ENCODE measurements around the gene ALDH1A3. TPM values are rescaled to one million over a fixed set of nuclear protein-coding genes. Genes with fewer than 3 reads are reported as not detected.

The ALDH1A3 gene
- total and polyA plus RNA-seq, 2 of the 4 experiments (the other 2 are of a cell fraction) = 3.1 to 5.0 TPM

DNA sequence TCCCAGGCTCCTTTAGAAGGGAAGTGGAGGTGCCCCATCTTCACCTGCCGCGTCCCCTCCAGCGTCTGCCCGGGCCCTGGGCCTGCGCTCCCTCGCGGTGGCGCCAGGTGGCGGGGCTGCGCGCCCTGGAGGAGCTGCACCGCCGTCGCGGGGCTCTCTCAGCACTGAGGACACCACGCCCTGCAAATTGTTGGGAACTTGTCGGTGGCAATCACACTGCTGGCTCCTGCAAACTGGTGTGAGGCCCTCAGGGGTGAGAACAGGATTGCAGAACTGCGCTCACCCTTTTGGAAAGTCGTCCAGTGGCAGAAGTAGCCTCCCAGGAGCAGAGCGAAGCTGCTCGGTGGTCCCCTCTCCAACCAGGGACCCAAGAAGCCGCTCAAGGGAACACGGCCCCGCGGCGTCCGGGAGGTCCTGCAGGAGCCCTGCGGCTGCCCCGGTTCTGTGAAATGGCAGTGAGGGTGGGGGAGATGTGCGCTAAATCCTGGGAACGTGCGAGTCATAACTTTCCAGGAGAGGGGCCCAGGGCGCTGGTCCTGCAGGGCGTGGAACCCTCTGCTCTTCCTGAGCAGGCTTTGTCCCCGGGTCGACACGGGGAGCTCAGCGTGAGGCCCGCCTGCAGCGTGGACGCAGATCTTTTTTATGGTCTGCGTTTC, 38.5 kb downstream of the ALDH1A3 start (continued):
- TF ChIP-seq NFE2L2 (IDR thresholded peaks at IDR 0.05; ENCODE audit: low read depth, low read length) (no peak), RCOR1 (IDR thresholded peaks at IDR 0.05; ENCODE audit: insufficient replicate concordance, low read length) (no peak), POLR2A (IDR thresholded peaks at IDR 0.05; ENCODE audit: low read depth, low read length) (no peak)

DNA sequence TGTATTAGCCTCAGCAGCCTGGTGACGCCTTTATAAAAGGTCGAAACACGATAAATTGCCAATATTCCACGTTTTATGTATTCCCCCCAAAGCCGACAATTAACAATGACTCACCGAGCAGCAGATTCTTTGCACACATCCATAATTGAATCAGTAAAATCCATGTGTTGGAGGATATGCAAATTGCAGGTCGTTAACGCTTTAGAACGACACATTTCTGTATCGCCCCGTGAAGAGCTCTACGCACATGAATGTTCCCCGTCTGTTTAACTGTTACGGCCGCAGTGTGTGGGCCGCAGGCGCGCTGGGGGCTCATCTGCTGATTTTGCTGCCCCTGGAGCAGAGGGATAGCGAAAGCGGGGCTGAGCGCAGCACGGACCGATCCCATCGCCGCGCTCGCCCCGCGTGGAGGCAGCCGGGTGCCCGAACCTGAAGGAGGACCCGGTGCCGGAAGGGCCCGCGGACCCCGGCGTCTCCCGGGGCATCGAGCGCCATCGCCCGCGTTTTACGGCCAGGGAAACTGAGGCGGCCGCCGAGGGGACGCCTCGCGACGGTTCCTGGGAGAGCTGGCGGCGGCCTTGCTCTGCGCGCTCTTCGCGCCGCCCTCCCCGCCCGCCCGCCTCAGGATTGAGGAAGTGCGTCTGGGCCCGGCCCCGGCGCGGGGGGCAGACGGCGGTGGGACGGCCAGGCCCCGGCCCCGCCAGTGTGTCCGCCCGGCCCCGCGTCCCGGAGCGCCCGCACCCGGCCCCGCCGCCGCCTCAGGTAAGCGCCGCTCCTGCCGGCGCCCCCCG, 39.3 kb downstream of the ALDH1A3 start, which contains the start of gene LRRK1:
Gene LRRK1 (plus strand): TSS at position 668 of the 791 bp plus-strand sequence. CDS start 5,276 bp downstream, outside the sequence.
- in situ Hi-C loops (cut with MboI; ENCODE audit: low sequenced_read_pairs) = loop anchor here (5.0 to 25.0 kb wide), 2 partner anchors 88 to 343 kb away; partner anchors contain the start of gene CHSY1
- Histone ChIP-seq H3K9ac (ENCODE audit: low read depth, low read length) (peak within 1 kb of the TSS; percentile 84), H3K56ac (ENCODE audit: extremely low read depth, insufficient read depth, low read length) (peak within 1 kb of the TSS; percentile 72; the same call in 1 of the 2 replicates), H2BK5ac (ENCODE audit: low read depth, low read length, poor library complexity, severe bottlenecking) (peak within 1 kb of the TSS; percentile 7), H3K4ac (ENCODE audit: low read depth, low read length) (peak within 1 kb of the TSS; percentile 81), H3K23ac (ENCODE audit: low read depth, low read length) (peak within 1 kb of the TSS; percentile 85), H2BK15ac (ENCODE audit: low read depth, low read length) (peak within 1 kb of the TSS; percentile 2; the same call in 1 of the 3 replicates), H2AK9ac (replicated peaks; ENCODE audit: low read depth, low read length, poor library complexity) (peak within 1 kb of the TSS; percentile 74), H3K27me3 (ENCODE audit: control insufficient read depth, insufficient read depth, low read length) (no peaks in the 10 kb centered on the region), H4K91ac (ENCODE audit: insufficient read depth, low read depth, low read length) (peak within 1 kb of the TSS; percentile 42; the same call in 1 of the 2 replicates), H3K36me3 (ENCODE audit: control insufficient read depth, insufficient read depth, low read length) (no peaks in the 10 kb centered on the region), H3K4me1 (ENCODE audit: control insufficient read depth, insufficient read depth, low read length) (no peaks in the 10 kb centered on the region; the same call in 1 of the 2 replicates), H3K9me1 (ENCODE audit: insufficient read depth, low read length) (0 out of 2 replicates have a peak, but pooled peaks cover 4% of the 10 kb centered on the region), H3K4me3 (ENCODE audit: insufficient read depth, low read depth, low read length) (peak within 1 kb of the TSS; percentile 60), H2AK5ac (ENCODE audit: low read depth, low read length) (no peak within 1 kb of the TSS; the same call in 1 of the 2 replicates), H4K20me1 (ENCODE audit: insufficient read depth, low read length) (no peaks in the 10 kb centered on the region), H4K5ac (ENCODE audit: low read depth, low read length) (peak within 1 kb of the TSS; percentile 56), H2BK120ac (ENCODE audit: low read depth, low read length) (peak within 1 kb of the TSS; percentile 25), H3K27ac (ENCODE audit: insufficient read depth, low read length) (peak within 1 kb of the TSS; percentile 35), H3K9me3 (ENCODE audit: control insufficient read depth, insufficient read depth, low read length) (no peaks in the 10 kb centered on the region), H3K14ac (replicated peaks; ENCODE audit: low read depth, low read length) (peak within 1 kb of the TSS; percentile 92), H2BK20ac (ENCODE audit: low read depth, low read length) (no peak within 1 kb of the TSS), H4K8ac (ENCODE audit: low read depth in 2 of 2, low read length in 2 of 2) (peak within 1 kb of the TSS; percentile 60 to 79), H3K18ac (ENCODE audit: low read depth, low read length) (peak within 1 kb of the TSS; percentile 21), H3K79me1 (ENCODE audit: low read depth in 1 of 2, low read length in 2 of 2) (peaks cover 16 to 28% of the 10 kb centered on the region in 2 experiments), H3K4me2 (ENCODE audit: low read depth, low read length) (peak within 1 kb of the TSS; percentile 92), H2AFZ (replicated peaks; ENCODE audit: low read length, poor library complexity) (peak within 1 kb of the TSS; percentile 96)
- CTCF ChIA-PET = interaction anchor here (0.6 to 5.4 kb wide), 7 partner anchors 15 to 89 kb away, joined by 3 to 44 read pairs (median 3); partner anchors contain the start of gene ALDH1A3
- intact Hi-C loops (cut with micrococcal nuclease) = loop anchor here (1.0 to 5.0 kb wide), 3 partner anchors 88 to 338 kb away; no protein-coding TSS in a partner anchor
- POLR2A ChIA-PET (ENCODE audit: unreplicated experiment) = interaction anchor here (1.4 kb wide), 1 partner anchor 88 kb away, joined by 4 read pairs; no protein-coding TSS in a partner anchor
- 2% methylated on average over 44 of the region's 87 CpGs; no CpG with 5 or more reads in 1 of the 2 experiments for WGBS, 2 experiments (ENCODE audit: extremely low coverage in 2 of 2, insufficient read length in 1 of 2)
- peak; percentile 71 for ATAC-seq (ENCODE audit: low read depth)
- dilution Hi-C loops (cut with HindIII; ENCODE audit: low sequenced_read_pairs, unreplicated experiment) = no loop called here
- no TSS peak for BruUV-seq (replicated peaks)
- DNase-seq = peak; percentile 40
- TF ChIP-seq BHLHE40 (IDR thresholded peaks at IDR 0.05; ENCODE audit: low read depth, low read length) = no peak
- TF ChIP-seq RFX5 (IDR thresholded peaks at IDR 0.05; ENCODE audit: low read depth, low read length) = no peak
- TF ChIP-seq POLR2A (IDR thresholded peaks at IDR 0.05; ENCODE audit: low read depth, low read length) = no peak
- TF ChIP-seq, protein P1, sequence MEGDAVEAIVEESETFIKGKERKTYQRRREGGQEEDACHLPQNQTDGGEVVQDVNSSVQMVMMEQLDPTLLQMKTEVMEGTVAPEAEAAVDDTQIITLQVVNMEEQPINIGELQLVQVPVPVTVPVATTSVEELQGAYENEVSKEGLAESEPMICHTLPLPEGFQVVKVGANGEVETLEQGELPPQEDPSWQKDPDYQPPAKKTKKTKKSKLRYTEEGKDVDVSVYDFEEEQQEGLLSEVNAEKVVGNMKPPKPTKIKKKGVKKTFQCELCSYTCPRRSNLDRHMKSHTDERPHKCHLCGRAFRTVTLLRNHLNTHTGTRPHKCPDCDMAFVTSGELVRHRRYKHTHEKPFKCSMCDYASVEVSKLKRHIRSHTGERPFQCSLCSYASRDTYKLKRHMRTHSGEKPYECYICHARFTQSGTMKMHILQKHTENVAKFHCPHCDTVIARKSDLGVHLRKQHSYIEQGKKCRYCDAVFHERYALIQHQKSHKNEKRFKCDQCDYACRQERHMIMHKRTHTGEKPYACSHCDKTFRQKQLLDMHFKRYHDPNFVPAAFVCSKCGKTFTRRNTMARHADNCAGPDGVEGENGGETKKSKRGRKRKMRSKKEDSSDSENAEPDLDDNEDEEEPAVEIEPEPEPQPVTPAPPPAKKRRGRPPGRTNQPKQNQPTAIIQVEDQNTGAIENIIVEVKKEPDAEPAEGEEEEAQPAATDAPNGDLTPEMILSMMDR (conservative IDR thresholded peaks at IDR 0.05; ENCODE audit: low read depth, low read length) = no peak
- TF ChIP-seq MXI1 (IDR thresholded peaks at IDR 0.05; ENCODE audit: borderline replicate concordance, low read depth, low read length) = no peak
- TF ChIP-seq MAZ (IDR thresholded peaks at IDR 0.05; ENCODE audit: borderline replicate concordance, low read depth, low read length) = no peak
- TF ChIP-seq FOS (IDR thresholded peaks at IDR 0.05; ENCODE audit: low read depth, low read length) = no peak
- TF ChIP-seq CHD1 (IDR thresholded peaks at IDR 0.05; ENCODE audit: low read depth, low read length) = no peak
- TF ChIP-seq CEBPB (IDR thresholded peaks at IDR 0.05; ENCODE audit: low read depth, low read length) = no peak
- TF ChIP-seq NFE2L2 (IDR thresholded peaks at IDR 0.05; ENCODE audit: low read depth, low read length) = no peak

All from IMR-90 (cell line).